SK-N-SH treated with all-trans-retinoic acid at 6 μM for 48 hours (cell line): ENCODE data around the gene SLC22A5.

ENCODE experiments used
- ARNTL ChIP-seq: fragments of 450-650 bp; formaldehyde crosslinking; IDR thresholded peaks from 2 replicates; pipeline ENCODE4 v1.5.0; 2020; ENCODE audit warnings: low read depth, mild to moderate bottlenecking, moderate library complexity, borderline replicate concordance
- CREB5 ChIP-seq: fragments of 250-450 bp; sonication (Bioruptor Pico); IDR thresholded peaks from 2 replicates; pipeline ENCODE4 v1.5.1; 2020; ENCODE audit warnings: low read depth, mild to moderate bottlenecking, moderate library complexity
- ISL1 ChIP-seq: fragments of 250-450 bp; sonication (Bioruptor Pico); IDR thresholded peaks from 2 replicates; pipeline ENCODE4 v2.1.2; 2022; ENCODE audit warnings: mild to moderate bottlenecking, moderate library complexity
- ZFP3 ChIP-seq: fragments of 250-450 bp; sonication (Bioruptor Pico); IDR thresholded peaks from 2 replicates; pipeline ENCODE4 v1.5.0; 2020; ENCODE audit warnings: mild to moderate bottlenecking, moderate library complexity
- ZFP30 ChIP-seq: fragments of 450-650 bp; formaldehyde crosslinking; IDR thresholded peaks from 2 replicates; pipeline ENCODE4 v1.5.0; 2022; ENCODE audit warnings: mild to moderate bottlenecking, moderate library complexity
- ZNF565 ChIP-seq: fragments of 450-650 bp; formaldehyde crosslinking; conservative IDR thresholded peaks from 2 replicates; pipeline ENCODE4 v1.5.0; 2020; ENCODE audit warnings: low read depth, mild to moderate bottlenecking, moderate library complexity
- ZNF70 ChIP-seq: fragments of 450-650 bp; formaldehyde crosslinking; IDR thresholded peaks from 2 replicates; pipeline ENCODE4 v1.5.0; 2020; ENCODE audit warnings: mild to moderate bottlenecking, moderate library complexity
- TF ChIP-seq, protein P1 (sequence below): fragments of 250-450 bp; sonication (Bioruptor Pico); IDR thresholded peaks from 2 replicates; pipeline ENCODE4 v1.8.0; 2020; ENCODE audit warnings: mild to moderate bottlenecking, moderate library complexity, borderline replicate concordance

DNA sequence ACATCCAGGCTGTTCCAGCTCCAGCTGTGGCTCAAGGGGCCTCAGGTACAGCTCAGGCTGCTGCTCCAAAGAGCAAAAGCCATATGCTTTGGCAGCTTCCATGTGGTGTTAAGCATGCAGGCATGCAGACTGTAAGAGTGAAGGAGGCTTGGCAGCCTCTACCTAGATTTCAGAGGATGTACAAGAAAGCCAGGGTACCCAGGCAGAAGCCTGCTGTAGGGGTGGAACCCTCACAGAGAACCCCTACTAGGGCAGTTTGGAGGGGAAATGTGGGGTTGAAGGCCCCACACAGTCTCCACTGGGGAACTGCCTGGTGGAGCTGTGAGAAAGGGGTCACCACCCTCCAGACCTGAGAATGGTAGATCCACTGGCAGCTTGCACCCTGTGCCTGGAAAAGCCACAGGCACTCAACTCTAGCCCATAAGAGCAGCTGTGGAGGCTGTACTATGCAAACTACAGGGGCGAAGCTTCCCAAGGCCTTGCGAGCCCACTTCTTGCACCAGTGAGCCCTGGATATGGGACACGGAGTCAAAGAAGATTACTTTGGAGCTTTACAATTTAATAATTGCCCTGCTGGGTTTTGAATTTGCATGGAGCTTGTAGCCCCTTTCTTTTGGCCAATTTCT is 14.3 kb upstream of the SLC22A5 start:
- TF ChIP-seq CREB5, result no peak
- no peak for TF ChIP-seq ZNF565 (CRISPR knock-in tag)
- TF ChIP-seq ZFP30 (CRISPR knock-in tag), result no peak
- TF ChIP-seq ZFP3, result no peak
- TF ChIP-seq ZNF70, result no peak
- no peak for TF ChIP-seq ARNTL (CRISPR knock-in tag)
- no peak for TF ChIP-seq ISL1
- TF ChIP-seq, protein P1, sequence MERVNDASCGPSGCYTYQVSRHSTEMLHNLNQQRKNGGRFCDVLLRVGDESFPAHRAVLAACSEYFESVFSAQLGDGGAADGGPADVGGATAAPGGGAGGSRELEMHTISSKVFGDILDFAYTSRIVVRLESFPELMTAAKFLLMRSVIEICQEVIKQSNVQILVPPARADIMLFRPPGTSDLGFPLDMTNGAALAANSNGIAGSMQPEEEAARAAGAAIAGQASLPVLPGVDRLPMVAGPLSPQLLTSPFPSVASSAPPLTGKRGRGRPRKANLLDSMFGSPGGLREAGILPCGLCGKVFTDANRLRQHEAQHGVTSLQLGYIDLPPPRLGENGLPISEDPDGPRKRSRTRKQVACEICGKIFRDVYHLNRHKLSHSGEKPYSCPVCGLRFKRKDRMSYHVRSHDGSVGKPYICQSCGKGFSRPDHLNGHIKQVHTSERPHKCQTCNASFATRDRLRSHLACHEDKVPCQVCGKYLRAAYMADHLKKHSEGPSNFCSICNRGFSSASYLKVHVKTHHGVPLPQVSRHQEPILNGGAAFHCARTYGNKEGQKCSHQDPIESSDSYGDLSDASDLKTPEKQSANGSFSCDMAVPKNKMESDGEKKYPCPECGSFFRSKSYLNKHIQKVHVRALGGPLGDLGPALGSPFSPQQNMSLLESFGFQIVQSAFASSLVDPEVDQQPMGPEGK, result no peak
